ENCODE data around the gene LIMS1. TPM values are rescaled to one million over a fixed set of nuclear protein-coding genes. Genes with fewer than 3 reads are reported as not detected.
"Not testable (repeated sequence)": the region's sequence is repeated elsewhere in the genome, so short reads cannot be mapped to it uniquely, and the experiment has no call there.

The LIMS1 gene
- total RNA-seq, 4 donors from 2014 or later, result 55.5 to 87.2 (median 68.7) TPM

GRCh38 chr2:108548208-108549003 is 14.1 kb downstream of the LIMS1 start:
- no peaks in the 10 kb centered on the region for H3K36me3 ChIP-seq
- TF ChIP-seq POLR2A (IDR thresholded peaks at IDR 0.05) (no peak), CTCF (IDR thresholded peaks at IDR 0.05) (no peak), POLR2AphosphoS5 (IDR thresholded peaks at IDR 0.05) (no peak), EP300 (IDR thresholded peaks at IDR 0.05) (no peak)
- no peak overlapping the region for H3K4me3 ChIP-seq
- WGBS, result 76% methylated on average over 9 of the region's 9 CpGs
- H3K27me3 ChIP-seq, result no peaks in the 10 kb centered on the region
- no peak for DNase-seq (ENCODE audit: low spot score in 2 of 2)
- no peak overlapping the region for H3K27ac ChIP-seq
- peaks cover 7% of the 10 kb centered on the region for H3K4me1 ChIP-seq
- no peaks in the 10 kb centered on the region for H3K9me3 ChIP-seq

DNA sequence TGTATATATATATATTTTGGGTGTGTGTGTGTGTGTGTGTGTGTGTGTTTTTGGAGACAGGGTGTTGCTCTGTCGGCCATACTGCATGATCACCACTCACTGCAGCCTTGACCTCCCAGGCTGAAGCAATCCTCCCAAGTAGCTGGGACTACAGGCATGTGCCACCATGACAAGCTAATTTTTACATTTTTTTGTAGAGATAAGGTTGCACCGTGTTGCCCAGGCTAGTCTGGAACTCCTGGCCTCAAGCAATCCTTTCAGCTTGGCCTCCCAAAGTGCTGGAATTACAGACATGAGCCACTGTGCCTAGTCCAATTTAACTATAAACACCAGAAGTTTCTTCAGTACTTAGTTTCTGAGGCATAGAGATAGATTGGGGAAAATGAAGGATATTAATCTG is 18.3 kb downstream of the LIMS1 start:
- H3K4me1 ChIP-seq, result peaks cover 18% of the 10 kb centered on the region
- H3K9me3 ChIP-seq, result no peaks in the 10 kb centered on the region
- H3K27me3 ChIP-seq, result no peaks in the 10 kb centered on the region
- no peak overlapping the region for H3K27ac ChIP-seq
- DNase-seq (ENCODE audit: low spot score in 2 of 2), result no peak
- H3K4me3 ChIP-seq, result no peak overlapping the region
- H3K36me3 ChIP-seq, result no peaks in the 10 kb centered on the region
- TF ChIP-seq POLR2A (IDR thresholded peaks at IDR 0.05), result no peak
- no peak for TF ChIP-seq CTCF (IDR thresholded peaks at IDR 0.05)
- TF ChIP-seq EP300 (IDR thresholded peaks at IDR 0.05), result no peak
- no peak for TF ChIP-seq POLR2AphosphoS5 (IDR thresholded peaks at IDR 0.05)
- 67% methylated on average over 2 of the region's 2 CpGs for WGBS

- Histone ChIP-seq H3K9me3 (no peaks in the 10 kb centered on the region), H3K4me1 (peaks cover 18% of the 10 kb centered on the region), H3K27ac (no peak overlapping the region), H3K27me3 (no peaks in the 10 kb centered on the region), H3K36me3 (no peaks in the 10 kb centered on the region), H3K4me3 (no peak overlapping the region)
- WGBS, result 59% methylated on average over 7 of the region's 7 CpGs
- no peak for DNase-seq (ENCODE audit: low spot score in 2 of 2)
- TF ChIP-seq POLR2A (IDR thresholded peaks at IDR 0.05), result no peak
- TF ChIP-seq EP300 (IDR thresholded peaks at IDR 0.05), result no peak
- no peak for TF ChIP-seq CTCF (IDR thresholded peaks at IDR 0.05)
- no peak for TF ChIP-seq POLR2AphosphoS5 (IDR thresholded peaks at IDR 0.05)
These were observed 19.1 kb downstream of the LIMS1 start for GRCh38 chr2:108553209-108553919.

DNA sequence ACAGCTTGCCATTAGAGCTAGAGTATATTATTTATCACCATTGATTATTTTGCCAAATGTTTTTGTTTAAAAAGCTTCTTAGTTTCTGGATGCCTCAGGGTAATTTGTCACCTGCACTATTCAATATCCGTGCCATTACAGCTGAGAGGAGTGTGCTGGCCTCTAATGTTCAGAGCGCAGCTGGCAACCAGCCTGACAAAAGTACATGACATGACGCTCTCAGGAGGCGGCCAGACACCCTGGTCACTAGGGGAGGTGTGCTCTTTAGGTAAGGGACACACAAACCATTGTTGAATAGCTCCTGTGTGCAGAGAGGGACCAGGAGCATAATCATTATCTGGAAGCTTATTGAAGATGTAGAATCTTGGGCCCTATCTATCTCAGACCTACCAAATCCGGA is 20.3 kb downstream of the LIMS1 start:
- Histone ChIP-seq H3K27me3 (no peaks in the 10 kb centered on the region), H3K27ac (no peak overlapping the region), H3K4me1 (peaks cover 18% of the 10 kb centered on the region), H3K4me3 (no peak overlapping the region), H3K36me3 (no peaks in the 10 kb centered on the region), H3K9me3 (no peaks in the 10 kb centered on the region)
- TF ChIP-seq EP300 (IDR thresholded peaks at IDR 0.05), result no peak
- no peak for TF ChIP-seq POLR2A (IDR thresholded peaks at IDR 0.05)
- TF ChIP-seq POLR2AphosphoS5 (IDR thresholded peaks at IDR 0.05), result no peak
- no peak for TF ChIP-seq CTCF (IDR thresholded peaks at IDR 0.05)
- 76% methylated on average over 5 of the region's 5 CpGs for WGBS
- no peak for DNase-seq (ENCODE audit: low spot score in 2 of 2)

DNA sequence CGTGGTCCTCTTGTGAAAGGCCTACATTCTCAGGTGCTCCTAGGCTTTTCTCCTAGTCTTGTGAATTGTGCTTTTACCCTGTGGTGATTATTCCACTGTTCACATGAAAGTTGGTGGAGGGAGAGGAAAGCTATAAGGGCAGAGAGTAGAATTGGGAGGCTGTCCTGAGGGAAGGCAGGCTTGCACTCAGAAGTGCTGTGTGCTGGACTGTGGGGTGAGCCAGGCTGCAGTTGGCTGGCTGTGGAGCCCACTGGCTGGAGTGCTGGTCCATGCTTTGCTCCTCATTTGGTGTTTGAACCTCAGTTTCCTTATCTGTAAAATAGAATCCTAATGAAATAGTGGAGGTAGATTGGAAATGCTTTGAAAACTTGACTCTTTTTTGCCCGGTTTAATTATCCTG is 21.3 kb downstream of the LIMS1 start:
- no peak for TF ChIP-seq CTCF (IDR thresholded peaks at IDR 0.05)
- TF ChIP-seq POLR2A (IDR thresholded peaks at IDR 0.05), result no peak
- no peak for TF ChIP-seq POLR2AphosphoS5 (IDR thresholded peaks at IDR 0.05)
- TF ChIP-seq EP300 (IDR thresholded peaks at IDR 0.05), result no peak
- Histone ChIP-seq H3K4me3 (no peak overlapping the region), H3K27me3 (no peaks in the 10 kb centered on the region), H3K4me1 (peaks cover 18% of the 10 kb centered on the region), H3K36me3 (no peaks in the 10 kb centered on the region), H3K27ac (no peak overlapping the region), H3K9me3 (no peaks in the 10 kb centered on the region)
- DNase-seq (ENCODE audit: low spot score in 2 of 2), result no peak
- WGBS, result 98% methylated on average over 2 of the region's 2 CpGs

DNA sequence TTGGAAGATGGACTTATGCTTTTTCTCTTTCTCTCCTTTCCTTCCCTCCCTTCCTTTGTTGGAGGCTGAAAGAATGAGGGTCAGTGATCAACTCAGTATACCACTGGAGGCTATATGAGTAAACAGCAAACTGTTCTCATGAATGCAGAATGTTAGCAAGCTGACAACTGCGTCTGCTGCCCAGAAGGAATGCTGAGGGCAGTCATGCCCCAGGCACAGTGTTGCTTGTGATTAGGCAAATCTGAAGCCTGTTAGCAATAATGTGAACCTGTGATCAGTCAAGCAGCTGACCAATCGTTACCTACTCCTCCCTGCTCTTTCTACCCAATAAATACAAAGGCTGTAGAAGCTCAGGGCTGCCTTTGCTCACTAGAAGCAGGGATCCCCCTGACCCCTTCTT is 22.3 kb downstream of the LIMS1 start:
- peaks cover 25% of the 10 kb centered on the region for H3K4me1 ChIP-seq
- not testable (repeated sequence) for H3K27ac ChIP-seq; DNase-seq (ENCODE audit: low spot score in 2 of 2); H3K4me3 ChIP-seq; H3K36me3 ChIP-seq; H3K27me3 ChIP-seq; H3K9me3 ChIP-seq
- WGBS, result 64% methylated on average over 2 of the region's 2 CpGs
